Measurements from ENCODE around the gene OBSL1. TPM values are rescaled to one million over a fixed set of nuclear protein-coding genes. Genes with fewer than 3 reads are reported as not detected.

The OBSL1 gene
- total and polyA plus RNA-seq, 10 of the 15 experiments (the other 5 are each of a cell fraction or from before 2014, with no cell fraction given) = 0.14 to 0.77 TPM; not detected in 8

DNA sequence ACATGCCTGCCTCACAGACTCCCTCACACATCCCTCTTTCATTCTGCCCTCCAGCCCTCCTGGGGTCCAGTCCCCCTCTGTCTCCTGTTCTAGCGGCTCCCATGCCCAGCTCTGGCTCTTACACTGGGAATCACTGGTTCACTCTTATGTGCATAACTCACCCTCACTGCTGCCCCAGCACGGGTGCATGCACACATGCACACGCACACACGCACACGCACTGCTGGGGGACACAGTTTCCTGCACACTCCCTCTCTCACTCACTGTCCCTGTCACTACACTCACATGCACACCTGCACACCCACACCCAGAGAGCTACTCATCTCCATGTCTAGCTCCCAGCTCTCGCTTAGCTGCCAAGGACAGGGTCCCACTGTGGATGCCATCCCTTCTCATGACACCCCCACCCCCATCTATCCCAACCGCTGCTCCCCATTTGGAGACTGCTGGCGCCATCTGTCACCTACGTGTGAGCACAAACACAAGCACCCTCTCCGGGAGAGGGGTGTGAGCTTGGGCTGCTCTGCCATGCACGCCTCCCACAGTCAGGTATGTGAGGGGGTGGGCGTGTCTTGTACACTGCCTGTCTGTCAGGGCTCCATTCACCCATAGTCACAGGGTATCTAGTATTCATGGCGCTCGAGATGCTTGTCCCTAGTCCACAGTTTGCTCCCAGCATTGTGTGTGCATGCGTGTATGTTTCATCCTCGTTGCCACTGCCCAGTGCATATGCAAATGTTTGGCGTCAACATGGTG is 55.3 kb downstream of the OBSL1 start:
- in situ Hi-C loops (cut with MboI) (no loop called here), intact Hi-C loops (cut with micrococcal nuclease; ENCODE audit: unreplicated experiment) (no loop called here)
- Histone ChIP-seq H4K20me1 (ENCODE audit: control insufficient read depth, insufficient read depth) (no peaks in the 10 kb centered on the region), H3K27me3 (replicated peaks in 1 of 2; ENCODE audit: control insufficient read depth in 2 of 2, insufficient read depth in 2 of 2, low read length in 1 of 2) (peaks cover 11 to 20% of the 10 kb centered on the region in 2 experiments; a peak in 3 of 4 replicates), H3K9me3 (replicated peaks; ENCODE audit: control insufficient read depth, insufficient read depth, low read length) (no peaks in the 10 kb centered on the region), H3K27ac (ENCODE audit: control insufficient read depth, insufficient read depth) (no peak overlapping the region), H3K4me2 (ENCODE audit: control insufficient read depth, insufficient read depth) (no peak overlapping the region), H3K79me2 (ENCODE audit: control insufficient read depth, insufficient read depth, low read length) (no peaks in the 10 kb centered on the region), H3K36me3 (ENCODE audit: control insufficient read depth in 2 of 2, insufficient read depth in 2 of 2, low read length in 1 of 2) (no peaks in the 10 kb centered on the region), H3K4me1 (ENCODE audit: control insufficient read depth, insufficient read depth, low read length) (no peaks in the 10 kb centered on the region), H3K9ac (ENCODE audit: control insufficient read depth, insufficient read depth, low read length) (no peak overlapping the region), H2AFZ (ENCODE audit: control insufficient read depth, low read depth, low read length) (no peak overlapping the region), H3K4me3 (no peak overlapping the region)
- ChIA-PET RAD21 (ENCODE audit: unreplicated experiment) (interaction anchor here (1.2 kb wide), 1 partner anchor 11 kb away, joined by 3 read pairs; no protein-coding TSS in a partner anchor), POLR2A (no interaction called here), CTCF (interaction anchor here (0.9 to 1.2 kb wide), 2 partner anchors 15 to 20 kb away, joined by 3 to 4 read pairs; a partner anchor contains a TSS), SMC1A (ENCODE audit: uncharacterized antibody, unreplicated experiment) (no interaction called here)
- FAIRE-seq (no peak), DNase-seq (ENCODE audit: low read depth, low spot score) (no peak), ATAC-seq (no peak)
- 16% methylated on average over 17 of the region's 17 CpGs for WGBS (ENCODE audit: insufficient coverage, insufficient replicate concordance, low lambda C conversion rate, missing lambda C conversion rate)
- TF ChIP-seq, protein P1, sequence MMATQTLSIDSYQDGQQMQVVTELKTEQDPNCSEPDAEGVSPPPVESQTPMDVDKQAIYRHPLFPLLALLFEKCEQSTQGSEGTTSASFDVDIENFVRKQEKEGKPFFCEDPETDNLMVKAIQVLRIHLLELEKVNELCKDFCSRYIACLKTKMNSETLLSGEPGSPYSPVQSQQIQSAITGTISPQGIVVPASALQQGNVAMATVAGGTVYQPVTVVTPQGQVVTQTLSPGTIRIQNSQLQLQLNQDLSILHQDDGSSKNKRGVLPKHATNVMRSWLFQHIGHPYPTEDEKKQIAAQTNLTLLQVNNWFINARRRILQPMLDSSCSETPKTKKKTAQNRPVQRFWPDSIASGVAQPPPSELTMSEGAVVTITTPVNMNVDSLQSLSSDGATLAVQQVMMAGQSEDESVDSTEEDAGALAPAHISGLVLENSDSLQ (IDR thresholded peaks at IDR 0.05) = peak; percentile 58
- no peak for TF ChIP-seq ASH2L (IDR thresholded peaks at IDR 0.05; ENCODE audit: borderline replicate concordance, low read depth)
- no TSS peak for BruUV-seq (replicated peaks)

DNA sequence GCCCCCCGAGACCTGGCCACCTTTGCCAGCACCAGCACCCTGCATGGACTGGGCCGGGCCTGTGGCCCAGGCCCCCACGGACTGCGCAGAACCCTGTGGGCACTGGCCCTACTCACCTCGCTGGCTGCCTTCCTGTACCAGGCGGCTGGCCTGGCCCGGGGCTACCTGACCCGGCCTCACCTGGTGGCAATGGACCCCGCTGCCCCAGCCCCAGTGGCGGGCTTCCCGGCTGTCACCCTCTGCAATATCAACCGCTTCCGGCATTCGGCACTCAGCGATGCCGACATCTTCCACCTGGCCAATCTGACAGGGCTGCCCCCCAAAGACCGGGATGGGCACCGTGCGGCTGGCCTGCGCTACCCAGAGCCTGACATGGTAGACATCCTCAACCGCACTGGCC is 56.5 kb downstream of the OBSL1 start:
- H3K9ac ChIP-seq (ENCODE audit: control insufficient read depth, insufficient read depth, low read length) = no peak overlapping the region
- H3K79me2 ChIP-seq (ENCODE audit: control insufficient read depth, insufficient read depth, low read length) = no peaks in the 10 kb centered on the region
- RAD21 ChIA-PET (ENCODE audit: unreplicated experiment) = interaction anchor here (1.2 kb wide), 1 partner anchor 12 kb away, joined by 3 read pairs; no protein-coding TSS in a partner anchor
- BruUV-seq (replicated peaks) = no TSS peak
- H3K9me3 ChIP-seq (replicated peaks; ENCODE audit: control insufficient read depth, insufficient read depth, low read length) = no peaks in the 10 kb centered on the region
- POLR2A ChIA-PET = no interaction called here
- no peaks in the 10 kb centered on the region for H3K4me1 ChIP-seq (ENCODE audit: control insufficient read depth, insufficient read depth, low read length)
- ATAC-seq (no peak), FAIRE-seq (no peak), DNase-seq (ENCODE audit: low read depth, low spot score) (no peak)
- H3K4me2 ChIP-seq (ENCODE audit: control insufficient read depth, insufficient read depth) = no peak overlapping the region
- in situ Hi-C loops (cut with MboI) = no loop called here
- CTCF ChIA-PET = no interaction called here
- H3K36me3 ChIP-seq (ENCODE audit: control insufficient read depth in 2 of 2, insufficient read depth in 2 of 2, low read length in 1 of 2) = no peaks in the 10 kb centered on the region
- intact Hi-C loops (cut with micrococcal nuclease; ENCODE audit: unreplicated experiment) = no loop called here
- no peak overlapping the region for H3K4me3 ChIP-seq
- no peaks in the 10 kb centered on the region for H4K20me1 ChIP-seq (ENCODE audit: control insufficient read depth, insufficient read depth)
- H3K27ac ChIP-seq (ENCODE audit: control insufficient read depth, insufficient read depth) = no peak overlapping the region
- 57% methylated on average over 21 of the region's 21 CpGs for WGBS (ENCODE audit: insufficient coverage, insufficient replicate concordance, low lambda C conversion rate, missing lambda C conversion rate)
- peaks cover 15 to 18% of the 10 kb centered on the region in 2 experiments; a peak in 3 of 4 replicates for H3K27me3 ChIP-seq (replicated peaks in 1 of 2; ENCODE audit: control insufficient read depth in 2 of 2, insufficient read depth in 2 of 2, low read length in 1 of 2)
- SMC1A ChIA-PET (ENCODE audit: uncharacterized antibody, unreplicated experiment) = no interaction called here
- TF ChIP-seq ZSCAN29 (IDR thresholded peaks at IDR 0.05) (no peak), PAX5 (IDR thresholded peaks at IDR 0.05; ENCODE audit: borderline replicate concordance, low read depth, low read length) (no peak), BCL11A (IDR thresholded peaks at IDR 0.05; ENCODE audit: low read depth, low read length) (no peak), EGR1 (IDR thresholded peaks at IDR 0.05; ENCODE audit: borderline replicate concordance in 1 of 2, low read depth in 2 of 2, low read length in 2 of 2) (no peak), SREBF1 (IDR thresholded peaks at IDR 0.05; ENCODE audit: low read length) (no peak), SIX5 (IDR thresholded peaks at IDR 0.05; ENCODE audit: low read depth, low read length, severe bottlenecking) (no peak), SMAD5 (IDR thresholded peaks at IDR 0.05; ENCODE audit: low read depth) (no peak), ZNF274 (IDR thresholded peaks at IDR 0.05; ENCODE audit: insufficient read depth, insufficient read length) (no peak), SIN3A (IDR thresholded peaks at IDR 0.05; ENCODE audit: low read depth, low read length) (no peak), CHD4 (IDR thresholded peaks at IDR 0.05) (no peak), CREM (IDR thresholded peaks at IDR 0.05; ENCODE audit: low read depth) (no peak), DPF2 (IDR thresholded peaks at IDR 0.05) (no peak), NFYB (IDR thresholded peaks at IDR 0.05; ENCODE audit: insufficient read depth, low read depth, low read length) (no peak)
- H2AFZ ChIP-seq (ENCODE audit: control insufficient read depth, low read depth, low read length) = no peak overlapping the region
